ENCODE results near the gene MLLT1. TPM values are rescaled to one million over a fixed set of nuclear protein-coding genes. Genes with fewer than 3 reads are reported as not detected.

MLLT1 gene
- total and polyA plus RNA-seq, 2 of the 8 experiments (the other 6 are each of a cell fraction or from before 2014, with no cell fraction given), result 18.8 to 45.1 TPM

DNA sequence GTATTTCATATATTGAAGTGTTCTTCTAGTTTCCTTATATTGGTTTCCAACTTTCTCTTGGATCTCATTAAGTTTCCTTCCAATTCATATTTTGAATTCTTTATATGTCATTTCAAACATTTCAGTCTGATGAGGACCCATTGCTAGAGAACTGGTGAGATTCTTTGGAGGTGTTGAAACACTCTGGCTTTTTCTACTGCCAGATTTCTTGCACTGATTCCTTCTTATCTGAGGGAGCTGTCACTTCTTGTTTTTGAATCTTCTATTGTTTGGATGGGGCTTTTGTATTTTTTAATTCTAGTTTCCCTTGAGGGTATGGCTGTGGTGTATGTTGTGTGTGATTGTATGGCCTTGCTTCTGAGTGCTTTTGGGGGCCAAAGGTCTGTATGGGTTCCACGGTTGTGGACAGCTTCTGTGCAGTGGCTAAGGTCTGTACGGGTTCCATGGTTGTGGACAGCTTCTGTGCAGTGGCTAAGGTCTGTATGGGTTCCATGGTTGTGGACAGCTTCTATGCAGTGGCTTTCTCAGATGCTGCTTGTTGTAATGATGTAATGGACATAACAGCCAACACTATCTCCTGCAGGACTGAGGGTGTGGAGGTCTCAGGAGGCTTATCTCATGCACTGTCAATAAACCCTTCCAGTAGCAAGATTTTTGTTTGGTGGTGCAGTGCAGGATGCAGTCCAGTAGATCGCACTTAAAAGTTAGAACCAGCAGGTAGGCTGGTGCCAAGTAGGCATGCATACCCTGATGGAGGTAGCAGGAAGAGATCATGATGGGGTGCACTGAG, 107.5 kb downstream of the MLLT1 start (continued):
- no peak for TF ChIP-seq CBX8 (IDR thresholded peaks at IDR 0.05; ENCODE audit: borderline replicate concordance, low read depth, low read length)
- TF ChIP-seq, protein P1, sequence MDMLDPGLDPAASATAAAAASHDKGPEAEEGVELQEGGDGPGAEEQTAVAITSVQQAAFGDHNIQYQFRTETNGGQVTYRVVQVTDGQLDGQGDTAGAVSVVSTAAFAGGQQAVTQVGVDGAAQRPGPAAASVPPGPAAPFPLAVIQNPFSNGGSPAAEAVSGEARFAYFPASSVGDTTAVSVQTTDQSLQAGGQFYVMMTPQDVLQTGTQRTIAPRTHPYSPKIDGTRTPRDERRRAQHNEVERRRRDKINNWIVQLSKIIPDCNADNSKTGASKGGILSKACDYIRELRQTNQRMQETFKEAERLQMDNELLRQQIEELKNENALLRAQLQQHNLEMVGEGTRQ (IDR thresholded peaks at IDR 0.05; ENCODE audit: low read length), result no peak
- TF ChIP-seq ZNF274 (IDR thresholded peaks at IDR 0.05; ENCODE audit: borderline replicate concordance, extremely low read depth, low read length), result no peak
- TF ChIP-seq POU5F1 (IDR thresholded peaks at IDR 0.05; ENCODE audit: low read depth, low read length), result no peak
